H7 (cell line): Measurements from ENCODE around the gene HIVEP3. TPM values are rescaled to one million over a fixed set of nuclear protein-coding genes. Genes with fewer than 3 reads are reported as not detected.

Experiments used
- DNase-seq: peaks from one replicate; pipeline ENCODE4 v3.0.0; 2012
- H3K27me3 ChIP-seq: 2 replicates; pipeline ENCODE4 v1.6.0; 2011; ENCODE audit warnings: mild to moderate bottlenecking, low read length; ENCODE audit not compliant: control insufficient read depth, insufficient read depth
- H3K36me3 ChIP-seq: replicated peaks from 2 replicates; pipeline ENCODE4 v1.5.1; 2011; ENCODE audit warnings: low read length; ENCODE audit not compliant: control insufficient read depth, insufficient read depth
- H3K4me3 ChIP-seq: 2 replicates; pipeline ENCODE4 v1.5.1; 2011; ENCODE audit warnings: low read depth, mild to moderate bottlenecking, control low read depth, low read length, moderate library complexity; ENCODE audit not compliant: insufficient read depth
- total RNA-seq: library from RNA; depleted of rRNA; stranded (reverse); fragments of >200 nt; shearing (Covaris generic); gene quantifications from 2 replicates; pipeline ENCODE4 v1.2.3, GENCODE V29; 2014

HIVEP3 gene
- total RNA-seq, 1 experiment from 2014 or later: 1.8 TPM

DNA sequence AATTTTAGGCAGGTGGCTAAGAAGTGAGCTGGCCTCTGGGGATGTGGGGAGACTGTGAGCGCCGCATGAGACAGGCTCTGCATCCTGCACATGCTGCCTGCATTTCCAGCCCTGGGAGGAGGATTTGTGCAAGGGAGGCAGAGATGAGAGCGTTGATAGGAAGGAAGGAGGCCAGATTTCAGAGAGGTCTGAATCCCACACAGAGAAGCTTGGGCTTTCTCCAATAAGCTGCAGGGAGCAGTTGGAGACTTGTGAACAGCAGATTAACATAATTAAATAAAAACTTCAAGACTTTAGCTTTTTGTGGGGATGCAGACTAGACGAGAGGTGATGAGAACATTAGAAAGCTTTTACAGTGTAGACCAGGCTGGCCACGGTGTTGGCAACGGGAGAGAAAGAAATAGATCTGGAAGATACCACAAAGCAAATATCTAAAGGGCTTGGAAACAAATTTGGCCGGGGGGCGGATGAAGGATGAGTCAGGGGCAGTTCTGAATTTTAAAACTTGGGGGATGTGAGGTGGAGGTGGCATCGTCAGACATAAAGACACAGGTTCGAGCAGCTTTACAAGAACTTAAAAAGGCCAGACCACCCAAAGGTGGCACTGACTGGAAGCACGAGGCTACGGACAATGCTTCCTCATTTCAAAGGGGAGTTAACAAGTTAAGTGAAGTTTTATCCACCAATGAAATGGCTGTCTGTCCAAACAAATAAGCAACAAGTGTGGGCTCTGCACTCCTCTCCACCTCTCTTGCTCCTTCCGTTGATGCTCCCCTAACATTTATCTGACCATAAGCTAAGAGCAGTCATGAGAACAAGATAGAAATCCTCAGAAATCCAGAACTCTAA is 57.0 kb downstream of the HIVEP3 start:
- no peaks in the 10 kb centered on the region for H3K36me3 ChIP-seq
- no peaks in the 10 kb centered on the region for H3K27me3 ChIP-seq
- H3K4me3 ChIP-seq: no peak overlapping the region
- DNase-seq: no peak

DNA sequence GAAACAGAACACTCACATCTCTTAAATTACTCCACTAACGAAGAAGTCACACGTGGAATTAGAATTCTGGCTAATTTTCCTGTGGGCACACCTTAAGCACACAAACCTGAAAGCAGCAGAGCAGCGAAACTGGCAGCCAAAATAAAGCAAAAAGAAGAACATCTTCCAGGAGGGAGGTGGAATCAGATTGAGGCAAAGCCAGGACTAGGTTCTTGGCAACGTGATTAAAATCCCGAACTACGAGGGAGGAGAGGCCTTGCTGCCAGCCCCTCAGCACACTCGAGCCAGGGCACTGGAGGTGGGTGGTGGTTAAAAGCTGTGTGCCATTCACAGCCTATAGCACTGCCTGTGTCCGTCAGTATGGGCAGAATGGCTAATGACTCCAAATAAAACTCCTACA is 58.0 kb downstream of the HIVEP3 start:
- DNase-seq: no peak
- Histone ChIP-seq H3K4me3 (no peak overlapping the region), H3K36me3 (no peaks in the 10 kb centered on the region), H3K27me3 (no peaks in the 10 kb centered on the region)

DNA sequence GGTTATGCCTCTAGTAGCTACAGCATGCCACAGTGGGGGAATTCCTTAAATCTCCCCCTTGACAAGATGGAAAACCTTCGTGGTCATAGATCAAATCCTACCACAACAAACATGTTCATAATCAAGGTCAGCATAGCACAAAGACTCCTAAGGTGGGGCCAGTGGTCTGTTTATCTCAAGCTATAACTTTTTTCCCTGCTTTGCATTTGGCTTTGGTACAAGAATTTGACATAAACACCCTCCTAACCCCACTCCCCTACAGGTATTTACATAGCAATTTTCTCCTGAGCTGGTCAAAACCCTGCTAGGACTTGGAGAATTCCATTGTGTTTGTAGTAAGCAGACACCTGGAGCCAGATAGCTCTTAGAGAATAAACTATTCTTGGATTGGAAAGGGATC is 58.5 kb downstream of the HIVEP3 start:
- no peak for DNase-seq
- Histone ChIP-seq H3K27me3 (no peaks in the 10 kb centered on the region), H3K4me3 (no peak overlapping the region), H3K36me3 (no peaks in the 10 kb centered on the region)

DNA sequence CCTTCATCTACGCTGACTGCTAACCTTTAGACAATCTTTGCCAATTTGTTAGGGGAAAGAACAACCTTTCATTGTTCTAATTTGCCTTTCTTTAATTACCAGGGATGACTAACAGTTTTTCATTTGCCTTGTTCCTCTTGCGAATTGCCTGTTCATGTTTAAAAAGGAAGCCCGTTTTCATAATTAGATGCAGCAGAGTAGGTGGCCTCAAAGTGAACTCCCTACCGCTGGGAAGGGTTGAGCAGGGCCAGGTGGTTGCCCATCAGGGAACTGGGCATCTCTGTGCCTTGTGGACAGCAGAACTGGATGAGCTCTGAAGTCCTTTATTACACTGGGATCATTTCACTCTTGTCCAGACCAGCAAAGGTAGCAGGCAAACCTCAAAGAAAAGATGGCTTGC is 59.0 kb downstream of the HIVEP3 start:
- Histone ChIP-seq H3K4me3 (no peak overlapping the region), H3K36me3 (no peaks in the 10 kb centered on the region), H3K27me3 (no peaks in the 10 kb centered on the region)
- DNase-seq: no peak

DNA sequence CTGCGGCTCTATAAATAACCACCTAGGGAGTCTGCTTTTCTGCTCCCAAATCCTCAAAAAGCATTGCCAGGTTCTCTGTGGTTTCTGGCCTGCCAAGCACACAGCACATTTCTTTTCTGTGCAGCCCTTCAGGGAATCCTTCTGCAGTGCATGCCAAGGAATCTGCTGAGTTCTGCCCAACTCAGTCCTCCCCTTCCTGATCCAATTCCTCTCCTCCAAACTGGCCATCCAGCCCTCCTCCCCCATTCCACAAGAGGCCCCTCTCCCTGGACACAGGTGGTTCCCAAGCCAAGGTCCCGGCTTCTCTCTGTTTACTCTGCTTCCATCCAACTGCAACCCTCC is 61.8 kb downstream of the HIVEP3 start:
- H3K36me3 ChIP-seq: no peaks in the 10 kb centered on the region
- H3K4me3 ChIP-seq: no peak overlapping the region
- no peak for DNase-seq
- 0 out of 2 replicates have a peak, but pooled peaks cover 2% of the 10 kb centered on the region for H3K27me3 ChIP-seq

DNA sequence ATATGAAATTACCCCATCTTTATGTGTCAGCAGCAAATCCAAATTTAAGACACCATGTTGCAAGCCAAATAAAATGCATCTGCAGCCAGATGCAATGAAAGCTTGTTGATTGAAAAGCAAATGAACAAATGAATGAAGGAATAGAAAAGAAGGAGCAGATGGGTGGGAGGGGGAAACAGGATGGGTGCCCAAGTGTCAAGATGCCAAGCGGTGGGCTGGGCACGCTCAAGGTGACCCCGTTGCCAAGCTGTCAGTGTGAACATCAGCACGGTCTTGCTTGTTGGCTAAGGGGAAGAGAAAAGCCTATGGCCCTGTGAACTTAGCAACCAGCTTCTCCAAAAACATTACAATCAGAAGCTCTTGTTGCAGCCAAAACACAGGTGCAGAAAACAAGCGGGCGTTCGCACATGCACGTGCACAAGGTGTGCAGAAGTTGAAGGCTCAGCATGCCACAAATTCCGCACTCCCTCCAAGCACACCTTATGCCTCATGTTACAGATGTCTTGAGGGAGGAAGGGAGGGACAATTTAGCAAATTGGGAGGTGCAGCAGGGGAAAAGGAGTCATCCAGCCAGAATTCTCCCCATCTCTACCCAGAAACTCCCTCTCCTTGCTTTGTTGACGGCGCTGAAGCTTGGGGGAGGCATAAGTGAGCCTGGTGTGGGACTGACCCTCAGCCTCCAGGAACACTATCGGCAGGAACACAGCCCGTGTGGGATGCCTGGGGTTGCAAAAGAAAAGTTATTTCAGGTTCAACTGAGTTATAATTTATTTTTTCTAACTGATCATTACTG is 62.4 kb downstream of the HIVEP3 start:
- H3K36me3 ChIP-seq: no peaks in the 10 kb centered on the region
- 0 out of 2 replicates have a peak, but pooled peaks cover 2% of the 10 kb centered on the region for H3K27me3 ChIP-seq
- H3K4me3 ChIP-seq: no peak overlapping the region
- no peak for DNase-seq

DNA sequence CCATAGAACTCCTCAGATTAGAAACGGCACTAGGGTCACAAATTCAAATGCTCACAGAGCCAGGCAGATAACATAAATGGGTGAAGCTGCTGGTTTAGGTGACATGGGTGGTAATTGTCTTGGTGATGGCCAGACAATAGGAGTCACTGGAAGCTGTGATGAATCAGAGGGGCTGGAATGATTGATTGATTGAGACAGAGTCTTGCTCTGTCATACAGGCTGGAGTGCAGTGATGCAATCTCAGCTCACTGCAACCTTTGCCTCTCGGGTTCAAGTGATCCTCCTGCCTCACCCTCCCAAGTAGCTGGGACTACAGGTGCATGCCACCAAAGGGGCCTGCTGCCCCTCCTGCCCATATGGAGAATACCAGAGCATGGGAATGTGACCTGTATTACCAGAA is 63.0 kb downstream of the HIVEP3 start:
- Histone ChIP-seq H3K4me3 (no peak overlapping the region), H3K36me3 (no peaks in the 10 kb centered on the region), H3K27me3 (0 out of 2 replicates have a peak, but pooled peaks cover 2% of the 10 kb centered on the region)
- DNase-seq: no peak

DNA sequence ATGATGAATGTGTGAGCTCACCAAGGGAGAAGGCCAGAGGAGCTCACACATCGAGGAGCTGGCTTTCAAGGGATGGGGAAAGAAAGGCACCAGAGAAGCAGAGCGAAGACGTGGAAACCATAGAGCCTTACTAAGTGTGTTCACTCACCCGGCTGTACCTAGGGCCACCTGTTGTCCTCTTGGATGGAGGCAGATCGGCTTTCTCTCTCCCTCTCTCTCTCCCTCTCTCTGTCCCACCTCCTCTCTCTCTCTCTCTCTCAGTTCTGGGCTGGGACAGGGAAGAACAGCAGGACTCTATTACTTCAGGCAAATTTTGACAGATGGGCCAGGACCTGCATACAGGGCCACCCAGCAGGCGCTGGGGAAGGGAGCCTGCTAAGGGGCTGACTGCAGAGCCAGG is 64.8 kb downstream of the HIVEP3 start:
- peaks cover 2% of the 10 kb centered on the region; the same call in 1 of the 2 replicates for H3K27me3 ChIP-seq
- H3K36me3 ChIP-seq: no peaks in the 10 kb centered on the region
- no peak overlapping the region for H3K4me3 ChIP-seq
- no peak for DNase-seq

DNA sequence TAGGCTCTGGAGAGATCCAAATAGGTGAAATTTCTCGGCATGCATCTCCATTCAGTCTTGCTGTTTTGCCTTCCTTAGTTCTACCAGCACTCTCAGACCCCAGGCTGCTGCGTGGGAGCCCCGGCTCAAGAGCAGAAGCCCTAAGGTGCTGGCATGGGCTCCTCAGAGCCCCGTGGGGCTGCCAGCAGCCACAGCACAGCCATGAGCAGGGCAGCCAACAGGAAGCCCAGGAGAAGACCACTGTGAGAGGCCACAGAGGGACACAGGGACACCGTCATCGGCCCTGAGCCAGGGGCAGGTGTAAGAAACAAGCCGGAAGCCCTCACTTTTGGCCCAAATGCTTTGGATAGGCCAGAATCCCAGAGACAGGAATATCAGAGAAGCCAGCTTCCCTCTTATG is 66.6 kb downstream of the HIVEP3 start:
- Histone ChIP-seq H3K27me3 (peaks cover 2% of the 10 kb centered on the region; the same call in 1 of the 2 replicates), H3K36me3 (no peaks in the 10 kb centered on the region), H3K4me3 (no peak overlapping the region)
- no peak for DNase-seq

DNA sequence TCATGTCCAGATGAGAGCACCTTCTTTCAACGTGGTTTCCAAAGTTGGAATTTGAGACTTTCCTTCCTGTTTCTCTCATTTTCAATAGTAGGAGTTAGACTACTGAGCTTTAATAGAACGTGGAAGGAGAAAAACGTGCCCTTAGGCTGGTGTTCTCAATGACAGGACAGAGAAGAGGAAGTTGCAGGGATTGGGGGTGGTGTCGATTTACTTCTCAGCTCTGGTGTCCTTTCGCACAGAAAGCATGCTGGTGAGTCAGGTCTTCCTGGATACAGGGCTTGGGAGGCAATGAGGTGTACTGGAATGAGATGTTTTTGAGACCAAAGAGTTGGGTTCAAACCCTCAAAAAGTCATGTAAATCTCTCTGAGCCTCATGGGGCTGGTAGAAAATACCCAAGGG is 67.1 kb downstream of the HIVEP3 start:
- no peak for DNase-seq
- no peaks in the 10 kb centered on the region for H3K36me3 ChIP-seq
- peaks cover 2% of the 10 kb centered on the region; the same call in 1 of the 2 replicates for H3K27me3 ChIP-seq
- no peak overlapping the region for H3K4me3 ChIP-seq

DNA sequence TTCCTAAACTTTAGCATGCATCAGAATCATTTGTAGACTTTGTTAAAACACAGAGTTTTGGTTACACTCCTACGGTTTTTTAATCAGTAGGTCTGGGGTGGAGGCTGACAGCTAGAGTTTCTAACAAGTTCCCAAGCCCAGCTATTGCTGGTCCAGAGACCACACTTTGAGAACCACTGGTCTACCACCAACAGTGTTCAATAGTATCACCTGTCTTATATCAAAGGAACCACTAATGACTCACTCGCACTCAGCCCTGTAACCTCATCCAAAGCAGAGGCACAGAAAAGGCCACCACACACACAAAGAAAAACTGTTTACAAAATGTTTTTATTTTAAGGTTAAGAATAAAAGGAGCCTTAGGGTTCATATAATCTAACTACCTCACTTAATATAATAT is 68.7 kb downstream of the HIVEP3 start:
- DNase-seq: no peak
- peaks cover 2% of the 10 kb centered on the region; the same call in 1 of the 2 replicates for H3K27me3 ChIP-seq

DNA sequence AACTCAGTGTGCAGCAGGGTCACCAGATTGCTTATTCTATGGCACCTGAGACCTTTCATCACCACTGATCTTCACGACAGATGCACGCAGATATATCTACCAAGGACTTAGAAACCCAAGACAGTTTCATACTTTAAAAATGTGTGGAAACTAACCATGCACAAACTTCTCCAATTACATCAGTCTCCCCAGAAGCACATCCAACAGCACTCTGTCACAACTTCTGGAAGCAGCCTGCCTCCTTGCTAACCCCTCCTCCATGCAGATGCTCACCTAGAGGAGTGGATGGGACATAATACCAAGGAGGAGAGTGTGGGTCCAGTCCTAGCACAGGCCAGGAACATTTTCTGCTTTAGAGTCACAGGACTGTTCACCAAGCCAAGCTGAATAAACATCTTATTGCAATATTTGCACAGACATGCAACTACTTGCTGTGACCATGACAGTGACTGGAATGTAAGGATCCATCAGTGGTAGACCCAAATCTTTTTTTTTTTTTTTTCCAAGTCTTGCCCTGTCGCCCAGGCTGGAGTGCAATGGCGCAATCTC is 69.4 kb downstream of the HIVEP3 start:
- no peak overlapping the region for H3K4me3 ChIP-seq
- H3K36me3 ChIP-seq: no peaks in the 10 kb centered on the region
- DNase-seq: no peak
- H3K27me3 ChIP-seq: peaks cover 2% of the 10 kb centered on the region; the same call in 1 of the 2 replicates

More for the DNA sequence above, 68.7 kb downstream of the HIVEP3 start:
- Histone ChIP-seq H3K4me3 (no peak overlapping the region), H3K36me3 (no peaks in the 10 kb centered on the region)

DNA sequence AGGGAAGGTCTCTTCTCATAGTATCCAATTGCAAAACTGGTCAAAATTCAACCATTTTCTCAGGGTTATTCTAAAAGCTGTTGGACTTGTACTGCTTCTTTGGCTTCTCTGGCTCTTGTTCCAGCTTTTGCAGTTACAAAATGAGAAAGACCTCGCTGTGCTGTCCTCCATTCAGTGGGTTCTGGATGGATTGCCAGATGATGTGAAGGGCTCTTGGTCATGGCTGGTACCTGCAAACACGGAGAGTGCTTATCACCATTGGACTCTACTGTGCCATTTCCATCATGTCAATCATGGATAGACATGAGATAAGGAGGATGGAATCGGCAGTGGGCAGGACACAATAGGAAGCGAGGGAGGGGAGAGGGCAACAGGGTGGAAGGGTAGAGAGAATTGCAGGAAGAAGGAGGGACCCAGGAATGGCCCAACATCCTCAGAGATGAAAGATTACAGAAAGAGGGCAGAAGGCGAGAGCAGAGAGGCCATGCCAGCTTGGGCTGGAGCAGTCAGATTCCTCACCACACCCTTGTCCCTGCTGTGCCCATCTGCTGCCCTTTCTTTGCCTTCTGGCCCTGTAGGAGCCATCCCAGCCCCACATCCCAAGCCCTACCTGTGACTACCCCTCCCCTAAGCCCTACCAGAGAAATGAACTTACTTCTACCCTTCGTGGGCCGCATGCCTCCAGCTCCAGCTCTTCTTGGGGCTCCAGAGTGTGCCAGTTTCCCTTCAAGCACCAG is 70.3 kb downstream of the HIVEP3 start:
- Histone ChIP-seq H3K27me3 (peaks cover 2% of the 10 kb centered on the region; the same call in 1 of the 2 replicates), H3K36me3 (no peaks in the 10 kb centered on the region), H3K4me3 (no peak overlapping the region)
- no peak for DNase-seq

DNA sequence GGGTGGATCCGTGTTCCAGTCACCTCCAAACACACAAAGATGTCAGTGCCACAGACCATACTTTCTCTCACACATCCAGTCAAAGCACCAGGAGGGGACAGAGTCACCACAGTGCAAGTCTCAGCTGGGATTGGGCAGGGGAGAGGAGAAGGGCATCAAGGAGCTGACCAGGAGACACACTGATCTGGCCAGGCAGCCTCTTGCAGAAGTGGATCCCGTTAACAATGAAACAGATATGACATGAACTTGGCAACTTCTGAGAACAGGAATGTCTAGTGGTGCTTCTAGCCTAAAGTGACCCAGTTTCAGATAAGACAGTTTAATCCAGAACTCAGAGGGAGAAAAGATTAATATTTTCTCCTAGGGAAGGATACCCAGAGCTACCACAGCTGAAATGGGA is 71.0 kb downstream of the HIVEP3 start:
- Histone ChIP-seq H3K27me3 (peaks cover 2% of the 10 kb centered on the region; the same call in 1 of the 2 replicates), H3K36me3 (no peaks in the 10 kb centered on the region)
- DNase-seq: no peak

More for the DNA sequence above, 71.0 kb downstream of the HIVEP3 start:
- no peak overlapping the region for H3K4me3 ChIP-seq
